ENCODE measurements around the gene CCDC175. TPM values are rescaled to one million over a fixed set of nuclear protein-coding genes. Genes with fewer than 3 reads are reported as not detected.

The CCDC175 gene
- total RNA-seq, 1 donor from 2014 or later, result 0.24 TPM

GRCh38 chr14:59583755-59584154, 7.1 kb upstream of the CCDC175 start:
- no peak overlapping the region for H3K4me3 ChIP-seq
- no peaks in the 10 kb centered on the region for H3K27me3 ChIP-seq
- peak overlapping the region; percentile 76 for H2AFZ ChIP-seq (replicated peaks)
- H3K36me3 Mint-ChIP-seq, result no peaks in the 10 kb centered on the region
- H3K4me1 Mint-ChIP-seq, result no peaks in the 10 kb centered on the region
- no peak for DNase-seq (ENCODE audit: low spot score)
- no peaks in the 10 kb centered on the region for H4K20me1 ChIP-seq (ENCODE audit: low read depth)
- no peak overlapping the region for H3K27ac ChIP-seq
- no peak for TF ChIP-seq CTCF (IDR thresholded peaks at IDR 0.05)
- no peak for TF ChIP-seq EZH2 (IDR thresholded peaks at IDR 0.05)
- no peak for TF ChIP-seq EZH2phosphoT487 (IDR thresholded peaks at IDR 0.05)
- H3K27me3 Mint-ChIP-seq (ENCODE audit: insufficient read depth, low read depth), result no peaks in the 10 kb centered on the region
- H3K4me2 ChIP-seq, result no peak overlapping the region
- H3K9me3 ChIP-seq (ENCODE audit: low read depth), result no peaks in the 10 kb centered on the region
- H3K9ac ChIP-seq, result no peak overlapping the region
- no peaks in the 10 kb centered on the region for H3K79me2 ChIP-seq (ENCODE audit: low read depth)
- peaks cover 23% of the 10 kb centered on the region for H3K4me1 ChIP-seq
- peaks cover 18% of the 10 kb centered on the region for H3F3A ChIP-seq (ENCODE audit: low read depth)
- H3K9me3 Mint-ChIP-seq, result no peaks in the 10 kb centered on the region
- no peaks in the 10 kb centered on the region for H3K36me3 ChIP-seq
- no peak overlapping the region for H3K27ac Mint-ChIP-seq
- peak overlapping the region; percentile 35 for H3K4me3 Mint-ChIP-seq

- Histone ChIP-seq H4K20me1 (ENCODE audit: low read depth) (no peaks in the 10 kb centered on the region), H3K4me3 (no peak overlapping the region), H3K4me1 (peaks cover 23% of the 10 kb centered on the region), H3K27me3 (no peaks in the 10 kb centered on the region), H3K36me3 (no peaks in the 10 kb centered on the region), H2AFZ (replicated peaks) (peak overlapping the region; percentile 76), H3K4me2 (no peak overlapping the region), H3K27ac (no peak overlapping the region), H3F3A (ENCODE audit: low read depth) (peaks cover 18% of the 10 kb centered on the region), H3K79me2 (ENCODE audit: low read depth) (no peaks in the 10 kb centered on the region), H3K9me3 (ENCODE audit: low read depth) (no peaks in the 10 kb centered on the region), H3K9ac (no peak overlapping the region)
- DNase-seq (ENCODE audit: low spot score), result no peak
- Mint-ChIP-seq H3K27me3 (ENCODE audit: insufficient read depth, low read depth) (no peaks in the 10 kb centered on the region), H3K4me3 (no peak overlapping the region), H3K4me1 (no peaks in the 10 kb centered on the region), H3K9me3 (no peaks in the 10 kb centered on the region), H3K36me3 (no peaks in the 10 kb centered on the region), H3K27ac (no peak overlapping the region)
- TF ChIP-seq EZH2 (IDR thresholded peaks at IDR 0.05) (no peak), CTCF (IDR thresholded peaks at IDR 0.05) (peak; percentile 42), EZH2phosphoT487 (IDR thresholded peaks at IDR 0.05) (no peak)
These were observed 6.4 kb upstream of the CCDC175 start for GRCh38 chr14:59582845-59583509.

DNA sequence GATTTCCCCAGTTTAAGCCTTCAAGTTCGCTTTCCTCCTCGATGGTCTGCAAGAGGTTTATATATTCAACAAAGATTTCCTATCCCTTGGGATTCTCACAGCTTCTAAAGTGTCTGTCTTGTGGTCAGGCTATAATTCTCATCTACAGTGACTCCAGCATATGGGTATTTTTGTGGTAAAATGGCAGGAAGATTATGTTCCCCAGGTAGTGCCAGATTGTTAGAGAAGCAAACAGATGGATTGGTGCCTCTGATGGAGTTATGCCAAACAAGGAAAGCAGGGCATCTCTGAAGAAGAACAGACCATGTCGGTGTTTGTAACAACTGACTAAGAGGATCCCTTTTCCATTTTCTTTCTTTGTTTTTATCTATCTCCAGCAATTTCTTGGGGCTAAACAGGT, 5.5 kb upstream of the CCDC175 start:
- Histone ChIP-seq H3F3A (ENCODE audit: low read depth) (peaks cover 18% of the 10 kb centered on the region), H3K4me1 (peaks cover 23% of the 10 kb centered on the region), H3K27me3 (no peaks in the 10 kb centered on the region), H3K27ac (no peak overlapping the region), H3K4me2 (no peak overlapping the region), H4K20me1 (ENCODE audit: low read depth) (no peaks in the 10 kb centered on the region), H3K4me3 (no peak overlapping the region), H3K36me3 (no peaks in the 10 kb centered on the region), H3K9me3 (ENCODE audit: low read depth) (no peaks in the 10 kb centered on the region), H3K79me2 (ENCODE audit: low read depth) (no peaks in the 10 kb centered on the region), H3K9ac (no peak overlapping the region), H2AFZ (replicated peaks) (no peak overlapping the region)
- H3K27ac Mint-ChIP-seq, result no peak overlapping the region
- no peaks in the 10 kb centered on the region for H3K4me1 Mint-ChIP-seq
- H3K27me3 Mint-ChIP-seq (ENCODE audit: insufficient read depth, low read depth), result no peaks in the 10 kb centered on the region
- no peak overlapping the region for H3K4me3 Mint-ChIP-seq
- TF ChIP-seq CTCF (IDR thresholded peaks at IDR 0.05), result no peak
- TF ChIP-seq EZH2phosphoT487 (IDR thresholded peaks at IDR 0.05), result no peak
- TF ChIP-seq EZH2 (IDR thresholded peaks at IDR 0.05), result no peak
- H3K36me3 Mint-ChIP-seq, result no peaks in the 10 kb centered on the region
- no peak for DNase-seq (ENCODE audit: low spot score)
- H3K9me3 Mint-ChIP-seq, result no peaks in the 10 kb centered on the region

All from neural progenitor cell (in vitro differentiated cells).